Measurements from ENCODE around the gene PCNX4.

The PCNX4 gene

DNA sequence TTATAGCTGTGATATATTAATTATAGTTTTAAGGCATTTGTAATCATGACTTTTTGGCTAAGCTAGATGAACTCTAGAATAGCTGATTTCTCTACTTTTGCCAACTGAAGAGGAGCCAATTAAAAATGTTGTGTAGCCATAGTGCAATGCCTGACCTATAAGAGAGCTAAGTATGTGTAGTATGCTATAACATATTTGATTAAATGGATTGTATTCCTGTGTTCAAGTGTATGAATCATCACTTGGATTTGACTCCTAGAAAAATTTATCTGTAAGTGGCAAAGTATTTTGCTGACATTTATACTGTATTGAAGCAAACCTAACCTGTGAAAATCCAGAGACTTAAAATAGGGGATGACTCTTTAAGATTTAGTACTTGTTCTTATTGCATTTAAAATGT is 34.2 kb downstream of the PCNX4 start:
- no peak overlapping the region for H3K27ac ChIP-seq
- DNase-seq (ENCODE audit: low spot score): no peak
- no peak overlapping the region for H3K4me3 ChIP-seq
- TF ChIP-seq, protein P1, sequence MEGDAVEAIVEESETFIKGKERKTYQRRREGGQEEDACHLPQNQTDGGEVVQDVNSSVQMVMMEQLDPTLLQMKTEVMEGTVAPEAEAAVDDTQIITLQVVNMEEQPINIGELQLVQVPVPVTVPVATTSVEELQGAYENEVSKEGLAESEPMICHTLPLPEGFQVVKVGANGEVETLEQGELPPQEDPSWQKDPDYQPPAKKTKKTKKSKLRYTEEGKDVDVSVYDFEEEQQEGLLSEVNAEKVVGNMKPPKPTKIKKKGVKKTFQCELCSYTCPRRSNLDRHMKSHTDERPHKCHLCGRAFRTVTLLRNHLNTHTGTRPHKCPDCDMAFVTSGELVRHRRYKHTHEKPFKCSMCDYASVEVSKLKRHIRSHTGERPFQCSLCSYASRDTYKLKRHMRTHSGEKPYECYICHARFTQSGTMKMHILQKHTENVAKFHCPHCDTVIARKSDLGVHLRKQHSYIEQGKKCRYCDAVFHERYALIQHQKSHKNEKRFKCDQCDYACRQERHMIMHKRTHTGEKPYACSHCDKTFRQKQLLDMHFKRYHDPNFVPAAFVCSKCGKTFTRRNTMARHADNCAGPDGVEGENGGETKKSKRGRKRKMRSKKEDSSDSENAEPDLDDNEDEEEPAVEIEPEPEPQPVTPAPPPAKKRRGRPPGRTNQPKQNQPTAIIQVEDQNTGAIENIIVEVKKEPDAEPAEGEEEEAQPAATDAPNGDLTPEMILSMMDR (IDR thresholded peaks at IDR 0.05): no peak

DNA sequence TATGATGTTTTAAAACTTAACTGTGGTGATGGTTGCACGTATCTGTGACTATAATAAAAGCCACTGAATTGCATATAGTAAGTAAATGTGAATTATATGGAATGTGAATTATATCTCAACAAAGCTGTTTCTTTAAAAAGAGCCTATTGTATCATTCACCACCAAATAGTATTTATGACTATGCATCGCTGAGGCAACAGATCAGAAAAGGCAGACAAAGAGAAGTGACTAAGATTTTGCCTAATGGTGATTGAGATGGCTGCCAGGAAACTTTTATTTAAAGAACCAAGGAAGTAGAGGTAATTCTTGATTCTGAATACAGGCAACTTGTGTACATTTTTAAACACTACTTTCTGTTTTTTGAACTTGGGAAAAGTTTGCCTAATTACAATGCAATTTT is 41.8 kb downstream of the PCNX4 start:
- Histone ChIP-seq H3K4me3 (no peak overlapping the region), H3K27ac (no peak overlapping the region)
- no peak for DNase-seq (ENCODE audit: low spot score)
- TF ChIP-seq, protein P1 (IDR thresholded peaks at IDR 0.05): no peak

DNA sequence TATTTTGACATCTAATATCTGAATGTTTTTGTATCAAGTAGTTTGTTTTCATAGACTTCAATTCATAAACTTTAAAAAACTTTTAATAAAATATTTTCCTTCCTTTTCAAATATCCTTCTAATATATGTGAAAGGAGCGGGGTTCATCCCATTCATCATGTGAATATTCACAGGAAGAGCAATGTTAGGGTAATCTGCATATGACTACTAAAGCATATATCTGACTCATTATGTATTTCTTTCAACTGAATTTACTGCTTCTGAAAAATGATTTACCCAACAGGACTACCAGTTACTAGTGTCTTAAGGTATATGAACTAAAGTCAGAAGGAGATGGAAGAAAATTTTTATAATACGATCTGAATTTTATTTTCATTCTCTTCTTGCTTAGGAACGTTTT is 43.0 kb downstream of the PCNX4 start:
- no peak for DNase-seq (ENCODE audit: low spot score)
- TF ChIP-seq, protein P1 (IDR thresholded peaks at IDR 0.05): no peak
- Histone ChIP-seq H3K4me3 (no peak overlapping the region), H3K27ac (no peak overlapping the region)

DNA sequence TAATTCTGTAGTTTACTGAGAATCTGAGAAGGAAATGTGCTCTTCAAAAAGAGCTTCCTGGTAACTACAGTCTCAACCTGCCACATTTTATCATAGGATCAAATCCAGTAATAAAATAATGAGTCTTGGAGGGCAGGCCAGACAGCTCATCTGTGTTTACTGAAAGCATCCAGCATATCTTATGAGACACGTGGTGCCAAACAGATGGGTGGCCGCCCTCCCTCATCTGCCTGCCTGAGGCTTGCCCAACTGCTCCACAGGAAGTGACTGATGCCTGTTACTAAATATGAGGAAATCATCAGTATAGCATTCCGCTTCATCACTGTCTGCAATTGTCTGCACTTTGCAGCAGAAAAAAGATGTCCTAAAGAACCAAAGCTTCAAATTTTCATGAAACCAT is 60.0 kb downstream of the PCNX4 start:
- H3K4me3 ChIP-seq: no peak overlapping the region

DNA sequence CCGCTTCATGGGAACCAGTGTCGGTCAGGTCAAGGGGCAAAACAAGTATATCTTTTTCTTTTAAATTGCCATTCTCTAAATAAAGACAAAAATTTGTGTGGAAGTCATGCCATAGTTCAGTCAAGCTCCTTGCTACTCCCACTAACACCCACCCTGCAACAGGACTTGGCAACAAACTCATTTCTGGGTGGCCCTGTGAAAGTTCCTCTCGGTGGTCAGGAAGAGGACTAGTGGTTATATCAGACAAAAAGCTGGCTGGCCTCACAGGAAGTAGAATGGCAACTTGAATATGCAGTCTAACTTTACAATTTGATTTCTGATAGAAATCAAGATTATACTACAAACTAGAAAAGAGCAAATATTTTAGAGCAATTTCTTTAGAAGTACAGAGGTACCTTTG is 62.3 kb downstream of the PCNX4 start:
- Histone ChIP-seq H3K4me3 (no peak overlapping the region), H3K27ac (peak overlapping the region in 1 of 2 donors; percentile 18)
- no peak for DNase-seq (ENCODE audit: low spot score)
- TF ChIP-seq, protein P1 (IDR thresholded peaks at IDR 0.05): no peak

More for the DNA sequence above, 60.0 kb downstream of the PCNX4 start:
- TF ChIP-seq, protein P1 (IDR thresholded peaks at IDR 0.05): no peak
- peak; percentile 80 for DNase-seq (ENCODE audit: low spot score)
- H3K27ac ChIP-seq: peak overlapping the region in 1 of 2 donors; percentile 39

DNA sequence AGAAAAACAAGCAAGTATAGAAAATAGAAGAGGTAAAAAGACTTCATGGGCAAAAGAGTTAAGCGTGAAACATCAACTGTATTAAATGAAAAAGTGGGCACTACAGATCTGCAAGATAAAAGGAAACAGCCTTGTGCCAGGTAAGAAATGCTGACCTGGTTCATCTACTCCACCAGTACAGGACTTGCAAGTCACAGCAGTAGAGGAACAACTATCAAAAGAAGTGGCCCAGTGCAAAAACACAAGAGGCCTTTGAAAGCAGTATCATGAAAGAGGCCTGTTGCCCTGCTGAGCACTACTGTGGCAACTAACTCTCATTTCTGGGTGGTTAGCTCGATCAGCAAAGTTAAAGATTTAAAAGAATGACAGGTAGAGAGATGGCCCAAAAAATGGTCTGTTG is 62.9 kb downstream of the PCNX4 start:
- TF ChIP-seq, protein P1 (IDR thresholded peaks at IDR 0.05): no peak
- H3K4me3 ChIP-seq: no peak overlapping the region
- H3K27ac ChIP-seq: no peak overlapping the region
- DNase-seq (ENCODE audit: low spot score): no peak

DNA sequence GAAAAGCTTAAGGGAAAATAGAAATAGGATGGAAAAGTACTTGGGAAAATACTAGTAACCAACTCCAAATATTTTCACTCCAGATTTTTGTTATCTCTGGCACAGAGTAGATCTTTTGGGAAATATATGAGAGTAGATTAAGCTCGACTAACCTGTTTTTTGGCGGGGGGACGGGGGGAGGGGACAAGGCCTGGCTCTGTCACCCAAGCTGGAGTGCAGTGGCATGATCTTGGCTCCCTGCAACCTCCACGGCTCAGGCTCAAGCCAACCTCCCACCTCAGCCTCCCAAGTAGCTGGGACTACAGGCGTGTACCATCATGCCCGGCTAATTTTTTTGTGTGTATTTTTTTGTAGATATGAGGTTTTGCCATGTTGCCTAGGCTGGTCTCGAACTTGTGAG is 68.7 kb downstream of the PCNX4 start:
- DNase-seq (ENCODE audit: low spot score): no peak
- H3K27ac ChIP-seq: peak overlapping the region in 1 of 2 donors; percentile 66
- H3K4me3 ChIP-seq: no peak overlapping the region
- TF ChIP-seq, protein P1 (IDR thresholded peaks at IDR 0.05): no peak
